NT2/D1 (cell line): ENCODE data around the gene USH1C.

ENCODE experiments used
- DNase-seq: peaks from one replicate; pipeline ENCODE4 v3.0.0-alpha.2; 2011; ENCODE audit warnings: low read depth, low spot score
- H3K27me3 ChIP-seq: 2 replicates; pipeline ENCODE4 v1.6.0; 2011; ENCODE audit warnings: mild to moderate bottlenecking; ENCODE audit not compliant: insufficient read length, insufficient read depth
- H3K36me3 ChIP-seq: 2 replicates; pipeline ENCODE4 v1.6.1; 2011; ENCODE audit warnings: mild to moderate bottlenecking, low read length, mixed read lengths; ENCODE audit not compliant: insufficient read depth, insufficient read length
- H3K4me1 ChIP-seq: 2 replicates; pipeline ENCODE4 v1.5.1; 2011; ENCODE audit not compliant: insufficient read depth, insufficient read length
- H3K4me3 ChIP-seq: 2 replicates; pipeline ENCODE4 v1.5.1; 2011; ENCODE audit warnings: low read depth; ENCODE audit not compliant: insufficient read length
- H3K9ac ChIP-seq: 2 replicates; pipeline ENCODE4 v1.6.0; 2011; ENCODE audit warnings: low read depth; ENCODE audit not compliant: insufficient read length
- H3K9me3 ChIP-seq: 2 replicates; pipeline ENCODE4 v1.5.1; 2011; ENCODE audit warnings: mild to moderate bottlenecking, low read length; ENCODE audit not compliant: insufficient read depth
- SUZ12 ChIP-seq: IDR thresholded peaks from 2 replicates; pipeline ENCODE4 v1.6.1; 2011; ENCODE audit not compliant: insufficient read length, insufficient read depth; ENCODE audit errors: extremely low read depth
- YY1 ChIP-seq: IDR thresholded peaks from 2 replicates; pipeline ENCODE4 v1.6.1; 2011; ENCODE audit not compliant: insufficient read length, insufficient read depth
- ZNF274 ChIP-seq: IDR thresholded peaks from 2 replicates; pipeline ENCODE4 v1.6.1; 2011; ENCODE audit warnings: mild to moderate bottlenecking, low read depth, low read length

The USH1C gene

DNA sequence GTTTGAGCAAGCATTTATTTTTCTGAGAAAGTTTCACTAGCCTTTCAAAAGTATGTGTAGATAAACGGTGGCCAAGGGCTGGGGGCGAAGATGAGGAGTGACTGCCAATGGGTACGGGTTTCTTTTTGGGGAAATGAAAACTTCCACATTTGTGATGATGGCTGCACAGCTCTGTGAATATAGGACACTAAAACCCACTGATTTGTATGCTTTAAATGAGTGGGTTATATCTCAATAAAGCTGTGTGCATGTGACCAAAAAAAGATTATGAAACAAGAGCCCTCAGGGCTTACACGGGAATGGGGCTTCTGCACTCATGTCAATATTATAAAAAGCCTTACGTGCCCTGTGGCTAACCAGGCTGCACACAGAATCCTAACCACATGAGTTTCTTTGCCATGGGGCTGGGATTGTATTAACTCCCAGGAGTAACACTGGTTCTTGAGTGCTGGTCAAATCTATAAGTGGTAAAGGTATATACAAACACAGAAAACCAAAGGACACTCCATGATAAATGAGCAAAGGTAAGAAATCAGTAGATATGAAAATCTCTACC lies 98.9 kb downstream of the USH1C start:
- no peak for DNase-seq
- H3K27me3 ChIP-seq: no peaks in the 10 kb centered on the region
- H3K9me3 ChIP-seq: no peaks in the 10 kb centered on the region; the same call in 1 of the 2 replicates
- TF ChIP-seq YY1 (no peak), SUZ12 (no peak), ZNF274 (no peak)
- H3K4me3 ChIP-seq: no peak overlapping the region
- H3K9ac ChIP-seq: no peak overlapping the region
- peaks cover 8% of the 10 kb centered on the region for H3K4me1 ChIP-seq
- H3K36me3 ChIP-seq: no peaks in the 10 kb centered on the region

GRCh38 chr11:17443926-17444690 lies 100.1 kb downstream of the USH1C start:
- no peaks in the 10 kb centered on the region; the same call in 1 of the 2 replicates for H3K9me3 ChIP-seq
- H3K4me1 ChIP-seq: peaks cover 11% of the 10 kb centered on the region
- no peak overlapping the region for H3K4me3 ChIP-seq
- H3K9ac ChIP-seq: no peak overlapping the region
- DNase-seq: no peak
- H3K36me3 ChIP-seq: no peaks in the 10 kb centered on the region
- TF ChIP-seq SUZ12 (no peak), ZNF274 (no peak), YY1 (no peak)
- no peaks in the 10 kb centered on the region for H3K27me3 ChIP-seq
